HG02840 (cell line): ENCODE measurements around the gene ARID3C.
"Not testable (repeated sequence)": the region's sequence is repeated elsewhere in the genome, so short reads cannot be mapped to it uniquely, and the experiment has no call there.

Source experiments
- ATAC-seq: cut with Tn5 transposase; IDR thresholded peaks from one replicate; pipeline ENCODE4 v1.9.1; 2021; ENCODE audit warnings: mild to moderate bottlenecking, moderate library complexity, moderate number of reproducible peaks; ENCODE audit not compliant: unreplicated experiment, low FRiP score

The ARID3C gene

GRCh38 chr9:34653151-34654072 is 24.5 kb upstream of the ARID3C start:
- ATAC-seq: no peak

DNA sequence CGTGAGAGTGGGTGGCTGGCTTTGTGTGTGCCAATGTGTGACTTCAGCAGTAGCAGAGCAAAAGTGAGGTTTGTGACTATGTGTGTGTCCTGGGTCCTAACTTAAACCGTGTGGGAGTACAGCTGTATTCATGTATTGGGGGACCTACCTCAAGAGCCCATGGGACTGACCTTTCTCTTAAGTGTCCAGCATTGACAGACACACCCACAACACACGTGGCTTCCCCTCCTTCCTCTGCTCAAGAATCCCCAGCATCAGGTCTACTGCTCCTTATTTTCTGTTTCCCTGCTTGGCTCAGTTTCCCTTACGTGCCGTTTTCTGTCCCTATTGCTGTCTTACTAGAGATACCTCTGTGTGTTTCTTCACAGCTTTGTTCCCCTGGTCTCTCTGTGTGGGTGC is 23.7 kb upstream of the ARID3C start:
- ATAC-seq: no peak

- no peak for ATAC-seq
These were observed 23.2 kb upstream of the ARID3C start, which contains the start of gene IL11RA for GRCh38 chr9:34651876-34652601. Gene IL11RA, plus strand, starts transcription at chr9:34652185. Its CDS starts 3,033 bp downstream, at chr9:34655218.

- no peak for ATAC-seq
These were observed 22.5 kb upstream of the ARID3C start for GRCh38 chr9:34651321-34651720.

DNA sequence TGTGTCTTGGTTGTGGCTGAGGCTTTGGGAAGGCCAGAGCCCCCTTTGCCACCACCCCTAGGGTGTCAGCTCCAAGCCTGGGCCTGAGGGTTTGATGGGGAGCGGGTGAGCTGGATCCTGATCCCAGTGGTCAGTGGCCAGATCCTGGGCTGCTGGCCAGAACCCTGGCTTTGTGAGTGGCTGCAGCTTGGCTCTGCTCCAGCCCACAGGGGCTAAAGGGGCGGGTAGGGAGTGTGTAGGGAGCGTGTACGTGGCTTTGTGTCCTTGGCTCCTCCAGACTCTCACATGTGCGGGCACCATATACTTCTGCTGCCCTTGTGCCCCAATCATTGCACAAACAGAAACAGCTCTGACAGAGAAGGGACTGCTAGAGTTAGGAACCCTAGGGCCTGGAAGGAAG is 21.9 kb upstream of the ARID3C start:
- no peak for ATAC-seq

- ATAC-seq: no peak
These were observed 19.8 kb upstream of the ARID3C start for GRCh38 chr9:34648673-34649072.

- ATAC-seq: no peak
These were observed 18.8 kb upstream of the ARID3C start for GRCh38 chr9:34647651-34648050.

DNA sequence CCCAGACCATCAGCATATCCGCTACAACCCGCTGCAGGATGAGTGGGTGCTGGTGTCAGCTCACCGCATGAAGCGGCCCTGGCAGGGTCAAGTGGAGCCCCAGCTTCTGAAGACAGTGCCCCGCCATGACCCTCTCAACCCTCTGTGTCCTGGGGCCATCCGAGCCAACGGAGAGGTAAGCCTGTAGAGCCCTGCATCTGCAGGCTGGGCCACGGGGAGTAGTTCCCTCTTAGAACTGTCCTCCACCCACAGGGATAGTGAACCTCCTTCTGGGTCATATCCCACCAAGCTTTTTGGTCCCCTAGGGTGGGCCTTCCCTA is 18.2 kb upstream of the ARID3C start:
- ATAC-seq: peak; percentile 10

- peak; percentile 86 for ATAC-seq
These were observed 17.6 kb upstream of the ARID3C start, which contains the start of gene GALT for GRCh38 chr9:34646211-34647083. Gene GALT, plus strand, starts transcription at chr9:34646675. Its CDS starts 30 bp downstream, at chr9:34646705.

GRCh38 chr9:34644766-34645314 is 16.0 kb upstream of the ARID3C start:
- no peak for ATAC-seq

DNA sequence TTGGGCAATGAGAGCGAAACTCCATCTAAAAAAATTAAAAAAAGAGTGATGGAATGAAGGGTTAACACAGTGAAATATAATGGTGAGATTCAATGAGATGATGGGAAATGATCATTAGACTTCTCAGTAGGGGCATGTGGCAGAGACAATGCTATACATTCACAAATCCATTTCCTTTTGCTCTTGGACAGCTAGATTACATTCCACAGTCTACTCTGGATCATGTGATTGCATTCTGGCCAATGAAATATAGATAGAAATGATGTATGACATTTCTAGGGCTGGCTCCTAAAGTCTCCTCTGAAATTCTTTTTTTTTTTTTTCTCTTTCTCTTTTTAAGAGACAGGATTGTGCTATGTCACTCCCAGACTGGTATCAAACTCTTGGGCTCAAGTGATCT is 13.8 kb upstream of the ARID3C start:
- ATAC-seq: no peak

GRCh38 chr9:34639322-34639721 is 10.5 kb upstream of the ARID3C start:
- not testable (repeated sequence) for ATAC-seq

DNA sequence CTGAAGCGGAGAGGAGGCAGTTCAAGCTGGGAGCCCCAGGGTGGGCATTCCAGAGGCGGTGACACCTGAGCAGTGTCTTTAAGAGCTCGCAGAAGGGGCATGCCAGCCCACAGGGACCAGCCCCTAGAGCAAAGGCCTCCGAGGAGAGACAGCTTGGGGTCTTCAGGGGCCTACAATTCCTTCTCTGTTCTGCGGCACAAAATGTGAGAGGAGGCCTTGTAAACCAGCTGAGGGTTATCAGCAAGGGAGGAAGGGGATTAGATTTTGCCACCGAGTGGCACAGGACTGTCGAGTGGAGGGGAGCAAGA is 9.2 kb upstream of the ARID3C start:
- no peak for ATAC-seq

GRCh38 chr9:34637356-34638137 is 8.7 kb upstream of the ARID3C start, which contains the start of gene SIGMAR1:
Gene SIGMAR1, minus strand, starts transcription at chr9:34637787. Its CDS starts 90 bp downstream, at chr9:34637697.
- ATAC-seq: peak; percentile 86

GRCh38 chr9:34636791-34637355 is 8.0 kb upstream of the ARID3C start:
- ATAC-seq: peak; percentile 3

DNA sequence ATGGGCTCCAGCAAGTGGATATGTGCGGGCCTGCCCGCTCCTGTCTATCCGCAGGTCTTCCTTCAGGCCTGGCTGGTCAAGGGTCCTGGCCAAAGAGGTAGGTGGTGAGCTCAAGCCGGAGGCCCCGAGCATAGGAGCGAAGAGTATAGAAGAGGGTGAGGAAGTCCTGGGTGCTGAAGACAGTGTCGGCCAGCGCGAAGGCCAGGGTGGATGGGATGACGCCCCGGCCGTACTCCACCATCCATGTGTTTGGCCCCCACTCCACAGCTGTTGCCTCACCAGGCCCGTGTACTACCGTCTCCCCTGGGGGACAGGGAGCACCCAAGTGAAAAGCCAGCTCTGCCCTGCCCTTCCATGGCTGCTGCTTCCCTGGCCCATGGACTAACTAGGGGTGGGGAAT is 6.7 kb upstream of the ARID3C start:
- ATAC-seq: no peak

DNA sequence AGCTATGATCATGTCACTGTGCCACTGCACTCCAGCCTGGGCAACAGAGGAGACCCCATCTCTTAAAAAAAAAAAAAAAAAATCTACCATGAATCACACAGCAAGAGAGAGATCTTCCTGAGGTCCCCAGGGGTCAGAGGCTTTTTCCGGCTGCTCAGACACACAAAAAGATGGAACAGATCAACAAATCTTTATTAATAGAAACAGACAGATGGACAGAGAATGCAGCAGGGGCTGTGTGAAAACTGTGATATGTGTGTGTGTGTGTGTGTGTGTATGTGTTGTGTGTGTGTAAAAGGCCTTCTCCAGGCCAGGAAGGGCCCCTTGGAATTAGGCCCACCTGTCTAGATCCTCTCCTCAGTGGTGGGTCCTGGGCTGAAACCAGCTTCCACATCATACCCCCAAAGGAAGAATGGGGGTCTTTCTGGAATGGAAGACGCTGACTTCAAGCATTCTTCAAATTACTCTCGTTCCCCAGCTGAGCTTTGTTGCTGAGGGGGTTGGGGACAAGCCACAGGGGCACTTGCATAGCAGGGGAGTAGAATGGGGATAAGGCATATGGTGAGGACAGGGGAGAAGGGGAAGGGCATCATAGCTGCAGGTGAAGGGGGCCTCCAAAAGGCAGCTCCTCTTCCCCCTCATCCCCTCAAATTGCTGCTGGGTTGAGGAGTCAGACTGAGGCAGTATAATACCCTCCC is 5.8 kb upstream of the ARID3C start:
- ATAC-seq: no peak

DNA sequence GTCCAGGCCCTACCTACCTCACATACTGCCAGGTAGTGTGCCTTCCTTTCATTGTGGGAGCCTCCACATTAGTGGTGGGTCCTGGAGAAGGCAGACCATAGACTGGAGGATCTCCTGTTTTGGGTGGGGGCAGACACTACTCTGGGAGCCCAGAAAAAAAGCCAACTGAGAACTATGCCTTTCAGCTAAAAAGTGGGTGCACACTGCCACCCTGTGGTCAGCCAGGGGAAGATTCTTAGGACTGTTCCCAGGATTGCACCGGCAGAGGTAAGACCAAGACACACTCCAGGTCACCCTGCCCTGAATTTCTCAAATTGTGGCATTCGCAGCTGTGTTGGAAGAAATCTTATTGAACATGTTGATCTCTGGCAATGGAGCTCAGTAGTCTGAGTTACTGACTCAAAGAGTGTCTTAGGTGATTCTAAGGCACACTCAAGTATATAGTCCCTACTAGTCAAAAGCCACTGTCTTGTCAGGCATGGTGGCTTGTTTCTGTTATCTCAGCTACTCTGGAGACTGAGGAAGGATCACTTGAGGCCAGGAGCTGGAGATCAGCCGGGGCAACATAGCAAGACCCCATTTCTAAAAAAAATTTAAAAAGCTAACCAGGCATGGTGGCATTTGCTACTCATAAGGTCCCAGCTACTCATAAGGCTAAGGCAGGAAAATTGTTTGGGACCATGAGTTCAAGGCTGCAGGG is 5.1 kb upstream of the ARID3C start:
- no peak for ATAC-seq
